Common myeloid progenitor, CD34-positive (primary cell): Measurements from ENCODE around the gene MAGI1.
"Not testable (repeated sequence)": the region's sequence is repeated elsewhere in the genome, so short reads cannot be mapped to it uniquely, and the experiment has no call there.

Experiments used
- CTCF ChIA-PET: fragments of 350-600 bp; sonication (Branson Sonifier 250); formaldehyde crosslinking; loops from one replicate; lab custom pipeline; 2021; ENCODE audit warnings: antibody characterized with exemption; lab: Charles Lee
- POLR2A ChIA-PET: fragments of 350-600 bp; sonication (Branson Sonifier 250); formaldehyde crosslinking; loops from one replicate; lab custom pipeline; 2021; ENCODE audit warnings: antibody characterized with exemption; lab: Charles Lee
- DNase-seq, 3 donors: peaks; one replicate each; pipeline versions ENCODE4 v3.0.0 to v3.0.0-alpha.2; 2013
- H3K27ac ChIP-seq, 2 experiments: 1 replicate in 1 of 2; 2 replicates in 1 of 2; pipeline ENCODE4 v1.7.0; 2013; ENCODE audit warnings: inconsistent platforms in 2 of 2, low read length in 2 of 2, mild to moderate bottlenecking in 2 of 2, low read depth in 1 of 2, moderate library complexity in 1 of 2; ENCODE audit not compliant: severe bottlenecking in 2 of 2, insufficient read depth in 1 of 2, poor library complexity in 1 of 2
- H3K27me3 ChIP-seq, 5 experiments: replicated peaks in 2 of 5; 1 replicate in 3 of 5; 2 replicates in 2 of 5; pipeline versions ENCODE4 v1.6.1 to v1.7.0; 2013; ENCODE audit warnings: low read length in 4 of 5, mild to moderate bottlenecking in 2 of 5, moderate library complexity in 2 of 5, inconsistent platforms in 1 of 5; ENCODE audit not compliant: insufficient read depth in 5 of 5, control insufficient read depth in 4 of 5
- H3K36me3 ChIP-seq, 4 experiments: 1 replicate in 2 of 4; 2 replicates in 2 of 4; pipeline versions ENCODE4 v1.6.1 to v1.7.0; 2013; ENCODE audit warnings: low read length in 3 of 4, control low read depth in 1 of 4, mild to moderate bottlenecking in 1 of 4; ENCODE audit not compliant: control insufficient read depth in 4 of 4, insufficient read depth in 4 of 4
- H3K4me1 ChIP-seq, 4 experiments: 1 replicate in 3 of 4; 2 replicates in 1 of 4; pipeline versions ENCODE4 v1.6.1 to v1.7.1; 2013; ENCODE audit warnings: low read length in 3 of 4, mild to moderate bottlenecking in 3 of 4, control low read depth in 1 of 4, inconsistent platforms in 1 of 4, moderate library complexity in 1 of 4; ENCODE audit not compliant: control insufficient read depth in 4 of 4, insufficient read depth in 4 of 4; ENCODE audit errors: control extremely low read depth in 1 of 4
- H3K4me3 ChIP-seq, 7 experiments: 1 replicate in 4 of 7; 2 replicates in 3 of 7; pipeline versions ENCODE4 v1.5.1 to v1.7.0; 2013; ENCODE audit warnings: mild to moderate bottlenecking in 7 of 7, low read length in 6 of 7, moderate library complexity in 6 of 7, inconsistent platforms in 2 of 7, low read depth in 2 of 7, control low read depth in 1 of 7; ENCODE audit not compliant: insufficient read depth in 4 of 7, control insufficient read depth in 1 of 7; ENCODE audit errors: extremely low read depth in 1 of 7
- H3K9me3 ChIP-seq, 5 experiments: 1 replicate in 4 of 5; 2 replicates in 1 of 5; pipeline versions ENCODE4 v1.6.1 to v1.7.1; 2013; ENCODE audit warnings: low read length in 4 of 5, mild to moderate bottlenecking in 2 of 5, inconsistent platforms in 1 of 5, low read depth in 1 of 5, moderate library complexity in 1 of 5; ENCODE audit not compliant: control insufficient read depth in 4 of 5, insufficient read depth in 2 of 5; ENCODE audit errors: control extremely low read depth in 1 of 5
- WGBS: methylation state at CpG from one replicate; pipeline ENCODE4 v1.1.5; 2013; ENCODE audit not compliant: insufficient coverage; 5-methylcytosine and 5-hydroxymethylcytosine counted together

Gene MAGI1

DNA sequence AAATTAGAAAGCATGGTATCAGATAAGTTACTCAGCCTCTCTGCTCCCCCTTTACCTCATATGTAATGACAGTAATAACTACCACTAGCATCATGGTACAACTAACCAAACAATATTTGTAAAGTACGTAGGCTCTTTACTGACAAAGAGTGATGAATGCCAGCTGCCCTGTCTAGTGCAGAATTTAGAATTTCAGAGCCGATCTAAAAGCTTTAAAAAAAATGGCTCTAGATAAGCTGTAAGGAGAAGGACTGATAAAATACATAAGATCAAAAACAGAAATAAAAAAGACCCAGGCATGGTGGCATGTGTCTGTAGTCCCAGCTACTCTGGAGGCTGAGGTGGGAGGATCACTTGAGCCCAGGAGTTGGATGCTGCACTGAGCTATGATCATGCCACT is 424.1 kb downstream of the MAGI1 start:
- no peak overlapping the region for H3K27ac ChIP-seq
- H3K27me3 ChIP-seq, result peaks cover 0 to 1% (median 0%) of the 10 kb centered on the region in 5 experiments
- H3K4me1 ChIP-seq, result no peaks in the 10 kb centered on the region
- WGBS, result no CpG with 5 or more reads among the region's 2 CpGs
- no peaks in the 10 kb centered on the region for H3K36me3 ChIP-seq
- DNase-seq, result no peak
- CTCF ChIA-PET, result no interaction called here
- POLR2A ChIA-PET, result no interaction called here
- H3K4me3 ChIP-seq, result no peak overlapping the region
- H3K9me3 ChIP-seq, result no peaks in the 10 kb centered on the region

DNA sequence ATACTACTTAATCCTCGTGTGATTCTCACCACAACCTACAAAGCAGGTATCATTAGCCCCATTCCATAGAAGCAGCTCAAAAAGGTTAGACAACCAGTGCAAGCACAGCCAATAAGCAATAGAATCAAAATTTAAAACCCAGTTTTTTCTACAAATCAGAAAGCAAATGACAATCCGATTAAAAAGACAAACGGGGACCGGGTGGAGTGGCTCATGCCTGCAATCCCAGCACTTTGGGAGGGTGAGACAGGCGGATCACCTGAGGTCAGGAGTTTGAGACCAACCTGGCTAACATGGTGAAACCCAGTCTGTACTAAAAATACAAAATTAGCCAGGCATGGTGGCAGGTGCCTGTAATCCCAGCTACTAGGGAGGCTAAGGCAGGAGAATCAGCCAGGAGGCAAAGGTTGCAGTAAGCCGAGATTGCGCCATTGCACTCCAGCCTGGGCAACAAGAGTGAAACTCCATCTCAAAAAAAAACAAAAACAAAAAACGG is 430.7 kb downstream of the MAGI1 start:
- H3K9me3 ChIP-seq, DNase-seq, H3K27me3 ChIP-seq, H3K4me3 ChIP-seq, H3K27ac ChIP-seq, H3K36me3 ChIP-seq, POLR2A ChIA-PET, CTCF ChIA-PET, H3K4me1 ChIP-seq: not testable (repeated sequence)
- WGBS, result 97% methylated on average over 6 of the region's 8 CpGs

DNA sequence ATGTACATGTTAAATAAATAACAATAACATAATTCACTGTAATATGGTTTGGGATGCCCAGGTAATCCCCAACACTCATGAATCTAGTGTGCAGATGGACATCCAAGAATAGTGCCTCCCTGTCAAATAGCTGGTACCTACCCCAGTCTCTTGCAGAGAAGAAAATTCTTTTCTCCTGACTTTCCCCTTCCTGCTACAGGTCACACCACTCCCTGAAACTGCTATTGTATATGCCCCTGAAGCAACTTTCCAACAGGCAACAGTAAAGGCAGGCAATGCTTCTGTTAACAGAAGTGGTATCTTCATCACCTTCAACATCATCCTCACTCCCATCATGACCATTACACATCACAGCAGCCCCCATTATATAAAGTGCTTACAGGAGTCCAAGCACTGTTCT is 431.6 kb downstream of the MAGI1 start:
- CTCF ChIA-PET, result no interaction called here
- Histone ChIP-seq H3K4me1 (no peaks in the 10 kb centered on the region), H3K36me3 (no peaks in the 10 kb centered on the region), H3K4me3 (no peak overlapping the region), H3K27ac (no peak overlapping the region), H3K27me3 (no peaks in the 10 kb centered on the region), H3K9me3 (no peaks in the 10 kb centered on the region)
- POLR2A ChIA-PET, result no interaction called here
- DNase-seq, result no peak

DNA sequence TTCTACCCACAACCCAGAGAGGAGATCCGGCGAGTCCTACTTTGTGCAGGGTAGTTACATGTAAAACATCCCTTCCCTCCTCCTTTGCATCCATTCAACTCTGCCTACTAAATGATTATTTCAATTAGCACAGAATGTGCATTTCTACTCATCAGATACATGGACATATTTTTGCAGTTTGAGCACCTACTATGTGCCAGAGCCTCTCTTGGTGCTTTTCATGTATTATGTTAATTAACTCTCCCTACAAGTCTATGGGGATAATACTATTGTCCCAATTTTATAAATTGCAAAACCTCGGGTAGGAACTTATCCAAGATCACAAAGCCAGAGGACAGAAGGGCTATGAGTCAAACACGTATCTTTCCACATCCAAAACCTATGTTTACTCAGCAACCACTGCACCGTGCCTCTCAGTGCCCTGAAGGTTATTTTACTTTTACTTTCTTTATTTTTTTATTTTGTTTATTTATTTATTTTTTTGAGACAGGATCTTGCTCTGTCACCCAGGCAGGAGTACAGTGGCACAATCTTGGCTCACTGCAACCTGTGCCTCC is 432.8 kb downstream of the MAGI1 start:
- ChIA-PET CTCF (no interaction called here), POLR2A (no interaction called here)
- H3K36me3 ChIP-seq, result no peaks in the 10 kb centered on the region
- no peak overlapping the region for H3K27ac ChIP-seq
- no peaks in the 10 kb centered on the region for H3K9me3 ChIP-seq
- 100% methylated on average over 4 of the region's 5 CpGs for WGBS
- DNase-seq, result no peak
- no peaks in the 10 kb centered on the region for H3K4me1 ChIP-seq
- no peaks in the 10 kb centered on the region for H3K27me3 ChIP-seq
- no peak overlapping the region for H3K4me3 ChIP-seq

DNA sequence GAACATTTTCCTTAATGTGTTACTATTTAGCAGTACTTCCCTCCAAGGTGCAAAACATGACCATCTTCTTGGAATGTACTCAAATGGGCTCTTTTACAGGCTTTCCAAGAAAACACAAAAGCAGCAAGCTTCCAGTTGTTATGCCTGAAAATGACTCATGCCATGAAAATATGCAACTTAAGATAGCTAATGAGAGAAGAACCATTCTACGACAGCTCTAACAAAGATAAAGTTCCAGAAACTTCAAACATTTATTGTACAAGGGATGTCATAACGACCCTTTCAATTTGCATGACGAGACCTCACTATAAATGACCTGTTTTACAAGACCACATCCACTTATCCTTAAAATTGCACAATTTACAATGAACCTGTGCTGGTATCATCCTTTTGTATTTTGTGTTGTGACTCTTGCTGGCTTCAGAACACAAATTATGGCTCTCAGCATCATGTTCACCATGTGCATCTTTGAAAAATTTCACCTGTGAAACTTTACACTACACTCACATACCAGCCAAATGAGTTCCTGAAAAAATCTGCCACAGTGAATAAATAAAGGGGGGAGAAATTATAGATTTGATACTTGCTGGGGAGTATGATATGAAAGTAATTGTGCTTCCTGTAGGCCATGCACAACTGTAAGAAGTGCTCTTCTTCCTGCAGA is 433.7 kb downstream of the MAGI1 start:
- H3K27ac ChIP-seq, result no peak overlapping the region
- H3K4me3 ChIP-seq, result no peak overlapping the region
- CTCF ChIA-PET, result no interaction called here
- POLR2A ChIA-PET, result no interaction called here
- H3K9me3 ChIP-seq, result no peaks in the 10 kb centered on the region
- WGBS, result 100% methylated on average over 1 of the region's 3 CpGs
- H3K36me3 ChIP-seq, result no peaks in the 10 kb centered on the region
- DNase-seq, result no peak
- no peaks in the 10 kb centered on the region for H3K4me1 ChIP-seq
- H3K27me3 ChIP-seq, result peaks cover 0 to 4% (median 0%) of the 10 kb centered on the region in 5 experiments

DNA sequence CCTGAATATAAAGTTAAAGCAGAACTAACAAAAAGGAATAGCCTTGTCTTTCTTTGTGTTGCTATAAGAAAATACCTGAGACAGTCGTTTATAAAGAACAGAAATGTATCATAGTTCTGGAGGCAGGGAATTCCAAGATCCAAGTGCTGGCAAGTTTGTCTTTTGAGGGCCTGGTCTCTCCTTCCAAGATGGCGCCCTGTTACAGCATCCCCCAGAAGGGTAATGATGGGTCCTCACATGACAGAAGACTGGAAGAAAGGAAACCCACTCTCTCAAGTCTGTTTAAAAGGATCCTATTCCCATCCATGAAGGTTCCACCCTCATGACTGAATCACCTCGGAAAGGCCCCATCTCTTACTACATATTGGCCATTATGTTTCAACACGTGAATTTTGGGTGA is 435.1 kb downstream of the MAGI1 start:
- Histone ChIP-seq H3K36me3 (no peaks in the 10 kb centered on the region), H3K9me3 (no peaks in the 10 kb centered on the region), H3K4me3 (no peak overlapping the region), H3K27me3 (peaks cover 4 to 12% (median 5%) of the 10 kb centered on the region in 5 experiments), H3K27ac (no peak overlapping the region), H3K4me1 (no peaks in the 10 kb centered on the region)
- ChIA-PET POLR2A (no interaction called here), CTCF (no interaction called here)
- 100% methylated on average over 2 of the region's 4 CpGs for WGBS
- no peak for DNase-seq

DNA sequence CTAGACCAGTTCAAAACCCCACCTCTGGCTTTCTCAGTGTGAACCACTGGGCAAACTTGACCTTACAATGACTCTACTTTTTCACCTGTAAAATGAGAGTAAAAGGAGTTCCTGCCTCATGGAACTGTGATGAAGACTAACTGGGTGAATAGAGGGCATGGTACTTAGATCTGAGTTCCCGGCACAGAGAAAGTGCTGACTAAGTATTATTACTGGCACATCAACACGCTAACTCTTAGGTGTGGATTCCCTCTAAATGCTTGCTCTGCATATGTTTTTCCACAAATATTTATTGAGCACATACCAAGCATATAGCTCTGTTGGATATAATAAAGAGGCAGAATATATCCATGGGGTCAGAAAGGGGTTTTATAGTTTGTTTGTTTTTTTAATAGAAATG is 437.8 kb downstream of the MAGI1 start:
- POLR2A ChIA-PET, result no interaction called here
- DNase-seq, result no peak
- peaks cover 7 to 38% (median 14%) of the 10 kb centered on the region in 5 experiments for H3K27me3 ChIP-seq
- no peak overlapping the region for H3K27ac ChIP-seq
- CTCF ChIA-PET, result no interaction called here
- H3K9me3 ChIP-seq, result no peaks in the 10 kb centered on the region
- WGBS, result 100% methylated on average over 1 of the region's 2 CpGs
- no peaks in the 10 kb centered on the region for H3K36me3 ChIP-seq
- H3K4me1 ChIP-seq, result no peaks in the 10 kb centered on the region
- no peak overlapping the region for H3K4me3 ChIP-seq
